Skeletal muscle satellite cell (primary cell): ENCODE measurements around the gene PATZ1. TPM values are rescaled to one million over a fixed set of nuclear protein-coding genes. Genes with fewer than 3 reads are reported as not detected.
"Not testable (repeated sequence)": the region's sequence is repeated elsewhere in the genome, so short reads cannot be mapped to it uniquely, and the experiment has no call there.

Experiments
- H3K27me3 ChIP-seq: 2 replicates; pipeline ENCODE4 v1.7.0; 2013; ENCODE audit warnings: low read length; ENCODE audit not compliant: control insufficient read depth, insufficient read depth
- H3K36me3 ChIP-seq: 2 replicates; pipeline ENCODE4 v1.7.0; 2013; ENCODE audit warnings: mild to moderate bottlenecking, control low read depth, low read length; ENCODE audit not compliant: insufficient read depth
- H3K4me1 ChIP-seq: 2 replicates; pipeline ENCODE4 v1.7.0; 2013; ENCODE audit warnings: low read length; ENCODE audit not compliant: control insufficient read depth, insufficient read depth
- H3K4me2 ChIP-seq: 2 replicates; pipeline ENCODE4 v1.7.0; 2013; ENCODE audit warnings: mild to moderate bottlenecking, low read length
- H3K4me3 ChIP-seq: 2 replicates; pipeline ENCODE4 v1.7.0; 2013; ENCODE audit warnings: low read length
- H3K9ac ChIP-seq: 2 replicates; pipeline ENCODE4 v1.7.0; 2013; ENCODE audit warnings: mild to moderate bottlenecking, low read depth, low read length, moderate library complexity
- H3K9me3 ChIP-seq: replicated peaks from 2 replicates; pipeline ENCODE4 v1.7.0; 2013; ENCODE audit warnings: mild to moderate bottlenecking, control low read depth, low read length
- total RNA-seq: library from RNA; depleted of rRNA; stranded (reverse); fragments of >200 nt; gene quantifications from 2 replicates; pipeline ENCODE4 v1.2.3, GENCODE V29; 2012; rRNA removed

Gene PATZ1
- total RNA-seq, result 8.3 and 8.9 TPM in 2 replicates

- Histone ChIP-seq H3K4me2 (peak within 1 kb of the TSS; percentile 99), H3K27me3 (no peaks in the 10 kb centered on the region), H3K9ac (peak within 1 kb of the TSS; percentile 87), H3K36me3 (peaks cover 28% of the 10 kb centered on the region), H3K4me1 (peaks cover 38% of the 10 kb centered on the region), H3K9me3 (no peaks in the 10 kb centered on the region), H3K4me3 (peak within 1 kb of the TSS; percentile 77)
Observed at GRCh38 chr22:31346255-31346732, at the start of gene PATZ1. TSS of gene PATZ1 (minus strand) at chr22:31346346. CDS start at chr22:31345602, 744 bp downstream.

GRCh38 chr22:31394326-31394725, 48.2 kb upstream of the PATZ1 start:
- H3K9me3 ChIP-seq, result no peaks in the 10 kb centered on the region
- H3K4me2 ChIP-seq, result no peak overlapping the region
- H3K4me3 ChIP-seq, result no peak overlapping the region
- H3K27me3 ChIP-seq, result no peaks in the 10 kb centered on the region
- no peak overlapping the region for H3K9ac ChIP-seq
- H3K4me1 ChIP-seq, result peaks cover 6% of the 10 kb centered on the region
- H3K36me3 ChIP-seq, result no peaks in the 10 kb centered on the region

- Histone ChIP-seq H3K4me3 (no peak overlapping the region), H3K4me2 (no peak overlapping the region), H3K4me1 (peaks cover 3% of the 10 kb centered on the region), H3K27me3 (no peaks in the 10 kb centered on the region), H3K36me3 (no peaks in the 10 kb centered on the region), H3K9ac (no peak overlapping the region), H3K9me3 (no peaks in the 10 kb centered on the region)
Observed at GRCh38 chr22:31393893-31394292, 47.7 kb upstream of the PATZ1 start.

GRCh38 chr22:31378651-31379050, 32.5 kb upstream of the PATZ1 start:
- H3K27me3 ChIP-seq, H3K9me3 ChIP-seq, H3K4me1 ChIP-seq, H3K36me3 ChIP-seq, H3K4me2 ChIP-seq, H3K9ac ChIP-seq, H3K4me3 ChIP-seq: not testable (repeated sequence)

- H3K4me2 ChIP-seq, result no peak overlapping the region
- H3K9me3 ChIP-seq, result no peaks in the 10 kb centered on the region
- H3K27me3 ChIP-seq, result peaks cover 7% of the 10 kb centered on the region
- no peaks in the 10 kb centered on the region for H3K36me3 ChIP-seq
- no peak overlapping the region for H3K9ac ChIP-seq
- H3K4me3 ChIP-seq, result no peak overlapping the region
- H3K4me1 ChIP-seq, result no peaks in the 10 kb centered on the region
Observed at GRCh38 chr22:31378123-31378522, 32.0 kb upstream of the PATZ1 start.

GRCh38 chr22:31377612-31378011, 31.5 kb upstream of the PATZ1 start:
- Histone ChIP-seq H3K27me3 (peaks cover 7% of the 10 kb centered on the region), H3K36me3 (no peaks in the 10 kb centered on the region), H3K9ac (no peak overlapping the region), H3K4me1 (no peaks in the 10 kb centered on the region), H3K4me2 (no peak overlapping the region), H3K9me3 (no peaks in the 10 kb centered on the region), H3K4me3 (no peak overlapping the region)

GRCh38 chr22:31367426-31367825, 21.3 kb upstream of the PATZ1 start:
- H3K9me3 ChIP-seq, result no peaks in the 10 kb centered on the region
- H3K27me3 ChIP-seq, result no peaks in the 10 kb centered on the region
- no peak overlapping the region for H3K4me3 ChIP-seq
- H3K4me1 ChIP-seq, result no peaks in the 10 kb centered on the region
- no peak overlapping the region for H3K4me2 ChIP-seq
- H3K36me3 ChIP-seq, result no peaks in the 10 kb centered on the region
- no peak overlapping the region for H3K9ac ChIP-seq

GRCh38 chr22:31363885-31364465, 17.8 kb upstream of the PATZ1 start:
- H3K36me3 ChIP-seq, result no peaks in the 10 kb centered on the region
- no peaks in the 10 kb centered on the region for H3K9me3 ChIP-seq
- no peaks in the 10 kb centered on the region for H3K27me3 ChIP-seq
- no peak overlapping the region for H3K9ac ChIP-seq
- no peaks in the 10 kb centered on the region for H3K4me1 ChIP-seq
- H3K4me3 ChIP-seq, result no peak overlapping the region
- H3K4me2 ChIP-seq, result no peak overlapping the region

- no peak overlapping the region for H3K4me3 ChIP-seq
- H3K4me1 ChIP-seq, result no peaks in the 10 kb centered on the region
- no peak overlapping the region for H3K4me2 ChIP-seq
- no peak overlapping the region for H3K9ac ChIP-seq
- H3K9me3 ChIP-seq, result no peaks in the 10 kb centered on the region
- H3K36me3 ChIP-seq, result no peaks in the 10 kb centered on the region
- H3K27me3 ChIP-seq, result peaks cover 3% of the 10 kb centered on the region
Observed at GRCh38 chr22:31361743-31362142, 15.6 kb upstream of the PATZ1 start.

GRCh38 chr22:31360029-31360428, 13.9 kb upstream of the PATZ1 start:
- Histone ChIP-seq H3K4me3 (no peak overlapping the region), H3K4me1 (no peaks in the 10 kb centered on the region), H3K9ac (no peak overlapping the region), H3K36me3 (no peaks in the 10 kb centered on the region), H3K27me3 (peaks cover 9% of the 10 kb centered on the region), H3K4me2 (no peak overlapping the region), H3K9me3 (no peaks in the 10 kb centered on the region)

- Histone ChIP-seq H3K36me3 (no peaks in the 10 kb centered on the region), H3K9me3 (no peaks in the 10 kb centered on the region), H3K27me3 (peaks cover 12% of the 10 kb centered on the region), H3K9ac (no peak overlapping the region), H3K4me3 (no peak overlapping the region), H3K4me1 (no peaks in the 10 kb centered on the region), H3K4me2 (no peak overlapping the region)
Observed at GRCh38 chr22:31354515-31354914, 8.4 kb upstream of the PATZ1 start.

- peaks cover 13% of the 10 kb centered on the region for H3K4me1 ChIP-seq
Observed at GRCh38 chr22:31350410-31350863, 4.3 kb upstream of the PATZ1 start.

More at GRCh38 chr22:31350410-31350863, 4.3 kb upstream of the PATZ1 start:
- H3K9ac ChIP-seq, result no peak overlapping the region
- H3K36me3 ChIP-seq, result no peaks in the 10 kb centered on the region
- H3K4me3 ChIP-seq, result no peak overlapping the region
- H3K9me3 ChIP-seq, result no peaks in the 10 kb centered on the region
- H3K27me3 ChIP-seq, result peaks cover 4% of the 10 kb centered on the region
- no peak overlapping the region for H3K4me2 ChIP-seq
